HG03103 (cell line): Measurements from ENCODE around the gene TAGLN3.
"Not testable (repeated sequence)": the region's sequence is repeated elsewhere in the genome, so short reads cannot be mapped to it uniquely, and the experiment has no call there.

Experiments used
- ATAC-seq: cut with Tn5 transposase; IDR thresholded peaks from one replicate; pipeline ENCODE4 v1.9.1; 2021; ENCODE audit warnings: low read depth; ENCODE audit not compliant: unreplicated experiment

Gene TAGLN3

GRCh38 chr3:112007633-112008032 lies 8.9 kb downstream of the TAGLN3 start:
- no peak for ATAC-seq

- ATAC-seq = no peak
These were observed 10.9 kb downstream of the TAGLN3 start for GRCh38 chr3:112009670-112010069.

GRCh38 chr3:112010636-112011035 lies 11.9 kb downstream of the TAGLN3 start:
- no peak for ATAC-seq

- no peak for ATAC-seq
These were observed 12.7 kb downstream of the TAGLN3 start for GRCh38 chr3:112011376-112011940.

- no peak for ATAC-seq
These were observed 13.7 kb downstream of the TAGLN3 start for GRCh38 chr3:112012205-112012992.

GRCh38 chr3:112013058-112013783 lies 14.5 kb downstream of the TAGLN3 start:
- peak; percentile 68 for ATAC-seq

GRCh38 chr3:112013784-112014143 lies 15.0 kb downstream of the TAGLN3 start:
- no peak for ATAC-seq

GRCh38 chr3:112017091-112017490 lies 18.4 kb downstream of the TAGLN3 start:
- no peak for ATAC-seq

GRCh38 chr3:112018712-112019111 lies 20.0 kb downstream of the TAGLN3 start:
- ATAC-seq = no peak

- no peak for ATAC-seq
These were observed 21.0 kb downstream of the TAGLN3 start for GRCh38 chr3:112019716-112020115.

- ATAC-seq = no peak
These were observed 22.0 kb downstream of the TAGLN3 start for GRCh38 chr3:112020674-112021085.

GRCh38 chr3:112027142-112027541 lies 28.4 kb downstream of the TAGLN3 start:
- no peak for ATAC-seq

- no peak for ATAC-seq
These were observed 29.1 kb downstream of the TAGLN3 start for GRCh38 chr3:112027826-112028225.

GRCh38 chr3:112030901-112031300 lies 32.2 kb downstream of the TAGLN3 start:
- no peak for ATAC-seq

- no peak for ATAC-seq
These were observed 33.5 kb downstream of the TAGLN3 start for GRCh38 chr3:112032098-112032731.

GRCh38 chr3:112034436-112034835 lies 35.7 kb downstream of the TAGLN3 start, which contains the start of gene TMPRSS7:
TSS of gene TMPRSS7 (plus strand) at chr3:112034736. CDS start at chr3:112034846, 110 bp downstream.
- no peak for ATAC-seq

GRCh38 chr3:112035241-112035640 lies 36.5 kb downstream of the TAGLN3 start:
- ATAC-seq = no peak

- not testable (repeated sequence) for ATAC-seq
These were observed 38.5 kb downstream of the TAGLN3 start for GRCh38 chr3:112037194-112037593.

GRCh38 chr3:112038863-112039262 lies 40.1 kb downstream of the TAGLN3 start:
- ATAC-seq = peak; percentile 67

- no peak for ATAC-seq
These were observed 42.6 kb downstream of the TAGLN3 start for GRCh38 chr3:112041321-112041720.

GRCh38 chr3:112042842-112043280 lies 44.1 kb downstream of the TAGLN3 start:
- ATAC-seq = no peak
